ENCODE measurements around the gene ARPC3. TPM values are rescaled to one million over a fixed set of nuclear protein-coding genes. Genes with fewer than 3 reads are reported as not detected.
A peak's percentile ranks its signal among the peaks of the same experiment; 100 is the strongest.

The ARPC3 gene
- total RNA-seq, 1 experiment from 2014 or later, result 188 TPM

DNA sequence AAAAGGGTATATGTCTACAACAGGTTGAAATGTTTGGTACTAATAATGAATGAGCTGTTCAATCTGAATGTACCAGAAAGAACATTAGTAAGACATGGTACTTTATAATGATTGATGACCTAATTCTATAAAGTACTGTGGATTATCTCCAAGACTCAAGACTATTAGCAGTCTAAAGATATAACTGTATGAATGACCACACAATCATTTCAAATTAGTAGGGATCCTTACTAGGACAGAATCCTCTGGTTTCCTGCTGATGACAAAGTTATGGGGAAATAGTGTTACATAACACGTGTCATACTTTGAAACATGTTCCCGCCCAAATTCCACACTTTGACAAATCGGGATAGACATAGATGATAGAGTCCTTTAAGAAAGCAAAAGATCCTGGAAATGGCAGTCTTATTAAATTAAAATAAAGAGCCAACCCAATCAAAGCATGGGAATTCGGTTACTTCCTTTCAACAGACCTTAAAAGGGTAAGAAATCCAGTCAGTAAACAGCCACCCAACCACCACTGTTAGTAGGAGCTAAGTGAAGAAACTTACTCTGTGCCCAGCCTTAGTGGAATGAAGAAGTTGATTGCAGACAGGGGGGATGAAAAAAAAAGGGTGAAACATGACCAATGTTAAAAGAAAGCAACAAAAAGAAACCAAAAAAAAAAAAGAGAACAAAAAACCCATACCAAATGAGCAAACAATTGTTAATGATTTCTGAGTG is 49.0 kb upstream of the ARPC3 start:
- Histone ChIP-seq H2AFZ (ENCODE audit: low read length) (no peak overlapping the region), H4K91ac (ENCODE audit: insufficient read length, low read depth, low read length) (no peak overlapping the region), H3K23ac (ENCODE audit: insufficient read length, low read depth, low read length) (no peak overlapping the region), H3K4me1 (ENCODE audit: insufficient read depth, low read length) (no peaks in the 10 kb centered on the region), H3K4ac (ENCODE audit: low read depth, low read length) (no peak overlapping the region), H2BK120ac (ENCODE audit: low read depth, low read length, poor library complexity, severe bottlenecking) (no peak overlapping the region), H3K9ac (ENCODE audit: extremely low read depth, insufficient read length, low read length) (no peak overlapping the region), H2BK15ac (ENCODE audit: low read depth, low read length) (no peak overlapping the region), H4K5ac (ENCODE audit: insufficient read length, low read depth, low read length) (no peak overlapping the region), H2BK12ac (ENCODE audit: insufficient read length, low read depth, low read length) (no peak overlapping the region), H3T11ph (ENCODE audit: low read length) (no peak overlapping the region), H3K9me3 (ENCODE audit: control insufficient read depth, low read depth, low read length) (no peaks in the 10 kb centered on the region), H3K79me2 (ENCODE audit: insufficient read depth, low read length) (no peaks in the 10 kb centered on the region), H3K27me3 (ENCODE audit: insufficient read depth, low read length) (peaks cover 5% of the 10 kb centered on the region; the same call in 1 of the 2 replicates), H3K14ac (ENCODE audit: insufficient read depth, low read length) (no peak overlapping the region), H3K18ac (ENCODE audit: insufficient read length, low read depth, low read length) (no peak overlapping the region), H3K56ac (ENCODE audit: insufficient read length, low read depth, low read length) (no peak overlapping the region), H3K23me2 (ENCODE audit: insufficient read length, low read depth, low read length, poor library complexity, severe bottlenecking) (no peaks in the 10 kb centered on the region), H2BK20ac (ENCODE audit: low read depth, low read length, poor library complexity, severe bottlenecking) (no peak overlapping the region), H4K20me1 (ENCODE audit: control insufficient read depth, insufficient read depth, insufficient read length) (no peaks in the 10 kb centered on the region), H3K79me1 (ENCODE audit: insufficient read depth, low read depth, low read length, poor library complexity, severe bottlenecking) (no peaks in the 10 kb centered on the region), H2AK5ac (ENCODE audit: insufficient read length, low read length) (no peak overlapping the region), H3K4me2 (ENCODE audit: insufficient read depth, insufficient read length, low read length) (no peak overlapping the region), H4K8ac (replicated peaks; ENCODE audit: insufficient read length, low read depth, low read length) (no peak overlapping the region), H3K27ac (ENCODE audit: insufficient read length, low read depth, low read length) (no peak overlapping the region), H2BK5ac (ENCODE audit: insufficient read length, low read length) (no peak overlapping the region)
- Mint-ChIP-seq H3K27me3 (ENCODE audit: low read depth) (peaks cover 17% of the 10 kb centered on the region), H3K27ac (peak overlapping the region; percentile 50 to 76 (median 73); a peak in 4 of 7 replicates), H3K4me3 (peak overlapping the region in 1 of 2 experiments; percentile 21; a peak in 2 of 5 replicates), H3K9me3 (peaks cover 10 to 11% of the 10 kb centered on the region in 2 experiments), H3K4me1 (peaks cover 4 to 5% of the 10 kb centered on the region in 2 experiments; a peak in 3 of 4 replicates), H3K36me3 (ENCODE audit: insufficient read depth in 1 of 3, low read depth in 3 of 3) (peaks cover 14 to 34% (median 23%) of the 10 kb centered on the region in 3 experiments)
- TF ChIP-seq, protein P1, sequence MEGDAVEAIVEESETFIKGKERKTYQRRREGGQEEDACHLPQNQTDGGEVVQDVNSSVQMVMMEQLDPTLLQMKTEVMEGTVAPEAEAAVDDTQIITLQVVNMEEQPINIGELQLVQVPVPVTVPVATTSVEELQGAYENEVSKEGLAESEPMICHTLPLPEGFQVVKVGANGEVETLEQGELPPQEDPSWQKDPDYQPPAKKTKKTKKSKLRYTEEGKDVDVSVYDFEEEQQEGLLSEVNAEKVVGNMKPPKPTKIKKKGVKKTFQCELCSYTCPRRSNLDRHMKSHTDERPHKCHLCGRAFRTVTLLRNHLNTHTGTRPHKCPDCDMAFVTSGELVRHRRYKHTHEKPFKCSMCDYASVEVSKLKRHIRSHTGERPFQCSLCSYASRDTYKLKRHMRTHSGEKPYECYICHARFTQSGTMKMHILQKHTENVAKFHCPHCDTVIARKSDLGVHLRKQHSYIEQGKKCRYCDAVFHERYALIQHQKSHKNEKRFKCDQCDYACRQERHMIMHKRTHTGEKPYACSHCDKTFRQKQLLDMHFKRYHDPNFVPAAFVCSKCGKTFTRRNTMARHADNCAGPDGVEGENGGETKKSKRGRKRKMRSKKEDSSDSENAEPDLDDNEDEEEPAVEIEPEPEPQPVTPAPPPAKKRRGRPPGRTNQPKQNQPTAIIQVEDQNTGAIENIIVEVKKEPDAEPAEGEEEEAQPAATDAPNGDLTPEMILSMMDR (conservative IDR thresholded peaks at IDR 0.05), result no peak
- no CpG with 5 or more reads among the region's 4 CpGs for WGBS (ENCODE audit: extremely low coverage, insufficient read length, low lambda C conversion rate)
- no peak for DNase-seq
